GM12801 (cell line): ENCODE measurements around the gene JAK1.

Experiments used
- TF ChIP-seq, protein P1 (sequence below): IDR thresholded peaks from one replicate; pipeline ENCODE4 v1.5.1; 2011; ENCODE audit warnings: control low read depth; ENCODE audit not compliant: insufficient read length; ENCODE audit errors: extremely low read depth

Gene JAK1

DNA sequence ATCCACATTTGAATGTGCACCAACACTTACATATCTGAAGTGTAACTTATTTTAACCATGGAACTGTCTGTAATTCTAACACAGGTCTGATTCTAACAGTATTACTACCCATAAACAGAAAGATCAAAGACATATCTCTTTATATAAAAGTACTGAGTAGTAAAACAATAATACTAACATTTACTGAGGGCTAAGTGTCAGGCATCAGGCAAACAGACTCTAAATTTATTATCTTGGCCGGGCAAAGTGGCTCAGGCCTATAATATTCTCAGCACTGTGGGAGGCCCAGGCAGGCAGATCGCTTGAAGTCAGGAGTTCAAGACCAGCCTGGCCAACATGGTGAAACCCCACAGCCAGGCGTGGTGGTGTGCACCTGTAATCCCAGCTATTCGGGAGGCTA lies 85.9 kb downstream of the JAK1 start:
- TF ChIP-seq, protein P1, sequence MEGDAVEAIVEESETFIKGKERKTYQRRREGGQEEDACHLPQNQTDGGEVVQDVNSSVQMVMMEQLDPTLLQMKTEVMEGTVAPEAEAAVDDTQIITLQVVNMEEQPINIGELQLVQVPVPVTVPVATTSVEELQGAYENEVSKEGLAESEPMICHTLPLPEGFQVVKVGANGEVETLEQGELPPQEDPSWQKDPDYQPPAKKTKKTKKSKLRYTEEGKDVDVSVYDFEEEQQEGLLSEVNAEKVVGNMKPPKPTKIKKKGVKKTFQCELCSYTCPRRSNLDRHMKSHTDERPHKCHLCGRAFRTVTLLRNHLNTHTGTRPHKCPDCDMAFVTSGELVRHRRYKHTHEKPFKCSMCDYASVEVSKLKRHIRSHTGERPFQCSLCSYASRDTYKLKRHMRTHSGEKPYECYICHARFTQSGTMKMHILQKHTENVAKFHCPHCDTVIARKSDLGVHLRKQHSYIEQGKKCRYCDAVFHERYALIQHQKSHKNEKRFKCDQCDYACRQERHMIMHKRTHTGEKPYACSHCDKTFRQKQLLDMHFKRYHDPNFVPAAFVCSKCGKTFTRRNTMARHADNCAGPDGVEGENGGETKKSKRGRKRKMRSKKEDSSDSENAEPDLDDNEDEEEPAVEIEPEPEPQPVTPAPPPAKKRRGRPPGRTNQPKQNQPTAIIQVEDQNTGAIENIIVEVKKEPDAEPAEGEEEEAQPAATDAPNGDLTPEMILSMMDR: no peak

GRCh38 chr1:64878931-64879611 lies 87.3 kb downstream of the JAK1 start:
- TF ChIP-seq, protein P1: no peak

- TF ChIP-seq, protein P1: no peak
Measured at GRCh38 chr1:64878090-64878489, 88.3 kb downstream of the JAK1 start.

DNA sequence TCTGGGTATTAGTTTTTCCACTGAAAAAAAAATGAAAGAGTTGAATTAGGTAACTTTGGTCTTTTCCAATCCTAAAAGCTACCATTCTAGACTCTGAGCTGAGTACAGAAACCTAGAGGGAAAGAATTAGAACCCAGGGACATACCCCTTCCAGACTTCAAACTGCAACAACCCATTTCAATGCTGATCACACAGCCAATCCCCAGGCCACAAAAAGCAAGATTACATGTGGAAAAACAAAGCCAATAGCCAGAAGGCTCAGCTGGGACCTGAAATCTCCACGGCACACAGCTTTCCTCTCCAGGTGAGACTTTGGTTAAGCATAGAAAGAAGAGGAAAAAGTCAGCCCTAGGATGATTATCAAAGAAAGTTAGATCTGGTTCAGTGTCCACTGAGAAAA lies 88.8 kb downstream of the JAK1 start:
- TF ChIP-seq, protein P1: no peak

DNA sequence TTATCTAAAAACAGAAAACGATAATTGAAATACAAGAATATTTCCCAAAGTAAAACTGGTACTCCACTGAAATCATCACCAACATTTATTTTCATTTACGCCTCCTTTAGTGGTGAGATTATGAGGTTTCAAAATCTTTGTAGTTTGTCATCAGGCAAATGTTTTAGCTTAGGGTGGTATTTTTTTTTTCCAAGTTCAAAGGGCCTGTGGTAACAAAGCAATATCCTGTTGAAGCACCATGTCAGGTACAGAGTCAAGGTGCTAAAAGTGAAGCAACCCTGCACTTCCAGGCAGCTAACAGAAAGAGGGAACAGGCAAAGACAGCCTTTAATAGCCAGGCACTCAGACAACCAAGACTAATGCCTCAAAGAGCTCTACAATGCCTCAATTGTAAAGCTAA lies 89.2 kb downstream of the JAK1 start:
- TF ChIP-seq, protein P1: no peak

GRCh38 chr1:64875606-64876005 lies 90.7 kb downstream of the JAK1 start:
- TF ChIP-seq, protein P1: no peak

GRCh38 chr1:64875101-64875500 lies 91.2 kb downstream of the JAK1 start:
- TF ChIP-seq, protein P1: no peak
